ENCODE results near the gene UBR1. TPM values are rescaled to one million over a fixed set of nuclear protein-coding genes. Genes with fewer than 3 reads are reported as not detected.

The UBR1 gene
- total RNA-seq, 4 donors from 2014 or later, result 9.3 to 22.3 (median 11.7) TPM

DNA sequence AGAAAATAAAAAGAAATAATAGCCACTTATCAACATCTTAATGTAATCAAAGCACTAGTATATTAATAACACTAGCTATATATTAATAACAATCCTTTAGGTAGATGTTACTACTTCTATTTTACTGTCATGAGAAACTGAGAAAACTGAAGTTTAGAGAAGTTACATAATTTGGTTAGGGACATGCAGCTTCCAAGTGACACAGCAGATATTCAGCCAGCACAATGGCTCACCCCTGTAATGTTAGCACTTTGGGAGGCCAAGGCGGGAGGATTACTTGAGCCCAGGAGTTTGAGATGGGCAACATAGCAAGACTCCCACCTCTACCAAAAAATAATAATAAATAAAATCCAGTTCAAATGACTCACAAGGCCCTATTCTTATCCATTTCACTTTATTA, 1.9 kb upstream of the UBR1 start:
- Histone ChIP-seq H3K9me3 (no peaks in the 10 kb centered on the region), H3K4me1 (peaks cover 6 to 36% (median 18%) of the 10 kb centered on the region in 3 donors), H3K27ac (no peak overlapping the region), H3K27me3 (no peaks in the 10 kb centered on the region), H3K4me3 (no peak overlapping the region), H3K36me3 (no peaks in the 10 kb centered on the region)
- TF ChIP-seq, protein P1, sequence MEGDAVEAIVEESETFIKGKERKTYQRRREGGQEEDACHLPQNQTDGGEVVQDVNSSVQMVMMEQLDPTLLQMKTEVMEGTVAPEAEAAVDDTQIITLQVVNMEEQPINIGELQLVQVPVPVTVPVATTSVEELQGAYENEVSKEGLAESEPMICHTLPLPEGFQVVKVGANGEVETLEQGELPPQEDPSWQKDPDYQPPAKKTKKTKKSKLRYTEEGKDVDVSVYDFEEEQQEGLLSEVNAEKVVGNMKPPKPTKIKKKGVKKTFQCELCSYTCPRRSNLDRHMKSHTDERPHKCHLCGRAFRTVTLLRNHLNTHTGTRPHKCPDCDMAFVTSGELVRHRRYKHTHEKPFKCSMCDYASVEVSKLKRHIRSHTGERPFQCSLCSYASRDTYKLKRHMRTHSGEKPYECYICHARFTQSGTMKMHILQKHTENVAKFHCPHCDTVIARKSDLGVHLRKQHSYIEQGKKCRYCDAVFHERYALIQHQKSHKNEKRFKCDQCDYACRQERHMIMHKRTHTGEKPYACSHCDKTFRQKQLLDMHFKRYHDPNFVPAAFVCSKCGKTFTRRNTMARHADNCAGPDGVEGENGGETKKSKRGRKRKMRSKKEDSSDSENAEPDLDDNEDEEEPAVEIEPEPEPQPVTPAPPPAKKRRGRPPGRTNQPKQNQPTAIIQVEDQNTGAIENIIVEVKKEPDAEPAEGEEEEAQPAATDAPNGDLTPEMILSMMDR (IDR thresholded peaks at IDR 0.05), result no peak
- TF ChIP-seq POLR2A (IDR thresholded peaks at IDR 0.05), result no peak
- 78 to 94% methylated on average over 1 of the region's 1 CpG for WGBS, 2 donors
- intact Hi-C loops (cut with DNase I), result no loop called here
- DNase-seq, result no peak

DNA sequence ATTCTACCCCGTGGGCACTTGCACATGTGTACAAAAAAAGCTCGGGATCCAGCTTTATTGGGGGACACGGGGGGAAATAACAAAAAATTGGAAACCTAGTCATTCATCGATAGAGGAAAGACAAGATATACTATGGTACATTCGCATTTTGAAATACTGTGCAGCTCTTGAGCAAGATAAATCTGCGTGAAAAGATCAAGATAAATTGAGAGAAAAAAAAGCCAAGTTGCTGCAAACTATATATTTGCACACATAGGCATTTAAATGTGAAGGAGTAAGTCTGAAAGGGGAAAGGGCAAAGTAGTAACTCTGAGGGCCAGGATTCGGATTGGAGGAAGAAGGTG, 620 bp upstream of the UBR1 start:
- intact Hi-C loops (cut with DNase I), result no loop called here
- TF ChIP-seq, protein P1 (IDR thresholded peaks at IDR 0.05), result no peak
- no peak for TF ChIP-seq POLR2A (IDR thresholded peaks at IDR 0.05)
- Histone ChIP-seq H3K27me3 (no peaks in the 10 kb centered on the region), H3K9me3 (no peaks in the 10 kb centered on the region), H3K4me3 (peak overlapping the region; percentile 66 to 94 (median 77)), H3K36me3 (no peaks in the 10 kb centered on the region), H3K27ac (peak overlapping the region; percentile 86 to 95 (median 88)), H3K4me1 (peaks cover 6 to 49% (median 19%) of the 10 kb centered on the region in 3 donors)
- DNase-seq, result no peak
- whole genome bisulfite sequencing, 2 donors, result 19 to 21% methylated on average over 7 of the region's 7 CpGs

DNA sequence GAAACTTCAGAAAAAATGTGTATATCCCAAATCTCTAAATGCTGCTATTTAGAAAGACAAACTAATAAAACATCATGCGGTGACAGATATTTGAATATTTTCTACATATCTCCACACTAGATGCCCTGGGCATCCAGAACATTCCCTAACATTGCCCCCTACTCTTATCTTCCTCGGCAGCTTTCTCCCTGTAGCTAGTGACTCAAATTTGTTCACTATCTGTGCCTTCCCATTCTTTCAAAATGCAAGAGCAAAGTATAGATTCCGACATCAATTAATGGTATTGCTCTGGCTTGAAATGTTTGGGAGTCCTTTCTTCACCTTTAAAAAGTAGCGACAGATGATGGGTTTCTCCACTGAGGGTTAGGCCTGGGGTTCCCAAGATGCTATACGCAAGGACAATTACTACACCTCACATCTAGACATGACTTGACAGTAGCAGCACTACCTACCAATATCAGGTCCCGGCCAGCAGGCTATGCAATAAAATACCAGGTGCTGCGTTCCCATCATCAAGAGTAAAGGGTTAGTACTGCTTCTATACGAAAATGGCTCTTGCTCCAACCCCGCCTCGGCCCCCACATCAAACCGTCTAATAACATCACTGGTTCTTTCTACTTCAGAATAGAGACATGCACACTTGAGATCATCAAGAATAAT, 631 bp downstream of the UBR1 start:
- Histone ChIP-seq H3K27me3 (no peaks in the 10 kb centered on the region), H3K4me3 (peak overlapping the region; percentile 66 to 94 (median 77)), H3K36me3 (peaks cover 0 to 9% (median 0%) of the 10 kb centered on the region in 3 donors), H3K27ac (peak overlapping the region; percentile 86 to 95 (median 88)), H3K9me3 (no peaks in the 10 kb centered on the region), H3K4me1 (peaks cover 6 to 61% (median 30%) of the 10 kb centered on the region in 3 donors)
- DNase-seq, result no peak
- WGBS, 2 donors, result 10 to 12% methylated on average over 11 of the region's 11 CpGs
- TF ChIP-seq POLR2A (IDR thresholded peaks at IDR 0.05), result no peak
- TF ChIP-seq, protein P1 (IDR thresholded peaks at IDR 0.05), result no peak
- intact Hi-C loops (cut with DNase I), result no loop called here

DNA sequence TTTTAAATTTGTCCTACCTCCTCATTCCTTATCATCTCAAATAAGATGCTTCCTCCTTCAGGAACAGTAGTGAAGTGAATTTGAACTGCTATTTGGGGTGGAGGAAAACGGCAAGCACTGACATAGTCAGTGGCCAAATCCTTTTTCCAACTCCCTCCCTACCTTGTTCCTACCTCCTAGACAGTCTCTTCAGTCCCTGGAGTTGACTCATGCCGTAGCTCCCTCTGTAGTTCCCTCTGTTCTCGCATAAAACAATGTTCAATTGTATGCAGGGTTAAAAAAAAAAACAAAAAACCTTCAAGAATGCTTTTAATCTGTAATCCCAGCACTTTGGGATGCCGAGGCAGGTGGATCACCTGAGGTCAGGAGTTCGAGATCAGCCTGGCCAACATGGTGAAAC, 1.4 kb downstream of the UBR1 start:
- Histone ChIP-seq H3K27ac (peak overlapping the region in 2 of 4 donors; percentile 14 to 89), H3K4me1 (peaks cover 6 to 64% (median 30%) of the 10 kb centered on the region in 3 donors), H3K9me3 (no peaks in the 10 kb centered on the region), H3K27me3 (no peaks in the 10 kb centered on the region), H3K4me3 (peak overlapping the region in 2 of 4 donors; percentile 66 to 86), H3K36me3 (peaks cover 0 to 16% (median 0%) of the 10 kb centered on the region in 3 donors)
- no peak for DNase-seq
- TF ChIP-seq, protein P1 (IDR thresholded peaks at IDR 0.05), result no peak
- no peak for TF ChIP-seq POLR2A (IDR thresholded peaks at IDR 0.05)
- intact Hi-C loops (cut with DNase I), result no loop called here
- 33 to 39% methylated on average over 5 of the region's 5 CpGs for WGBS, 2 donors

DNA sequence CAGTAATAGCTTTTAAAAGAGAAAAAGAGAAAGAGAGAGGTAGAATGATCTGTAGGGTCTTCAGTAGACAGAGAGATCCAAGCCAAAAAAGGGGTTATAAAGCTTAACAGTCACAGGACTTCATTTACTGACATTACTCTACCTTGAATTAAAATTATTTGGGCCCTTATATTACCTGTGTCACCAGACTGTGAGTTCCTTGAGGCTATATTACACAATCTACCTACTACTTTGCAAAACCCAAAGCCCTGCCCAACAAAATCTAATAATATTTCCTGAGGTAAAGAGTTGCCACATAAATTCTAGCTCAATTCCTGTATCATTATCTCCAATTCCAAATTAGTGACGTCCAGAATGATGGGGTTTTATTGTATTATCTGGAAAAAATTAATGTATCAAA, 1.9 kb downstream of the UBR1 start:
- H3K9me3 ChIP-seq, result no peaks in the 10 kb centered on the region
- TF ChIP-seq, protein P1 (IDR thresholded peaks at IDR 0.05), result no peak
- TF ChIP-seq POLR2A (IDR thresholded peaks at IDR 0.05), result no peak
- DNase-seq, result no peak
- no peaks in the 10 kb centered on the region for H3K27me3 ChIP-seq
- 22 to 48% methylated on average over 1 of the region's 1 CpG for WGBS, 2 donors
- peaks cover 6 to 64% (median 30%) of the 10 kb centered on the region in 3 donors for H3K4me1 ChIP-seq
- peaks cover 0 to 19% (median 0%) of the 10 kb centered on the region in 3 donors for H3K36me3 ChIP-seq
- H3K27ac ChIP-seq, result peak overlapping the region in 1 of 4 donors; percentile 14
- no peak overlapping the region for H3K4me3 ChIP-seq
- intact Hi-C loops (cut with DNase I), result no loop called here

Measured in esophagus squamous epithelium (tissue), 5 donors.